Stimulated activated CD8-positive, alpha-beta memory T cell treated with anti-CD3 and anti-CD28 coated beads, Interleukin-12 subunit alpha, Interleukin-12 subunit beta, amount 100 ng/mL, for 4 hours (primary cell): ENCODE data around the gene S100PBP.

Experiments
- DNase-seq: peaks from one replicate; pipeline ENCODE4 v3.0.0-alpha.2; 2020; ENCODE audit warnings: low read depth

The S100PBP gene

DNA sequence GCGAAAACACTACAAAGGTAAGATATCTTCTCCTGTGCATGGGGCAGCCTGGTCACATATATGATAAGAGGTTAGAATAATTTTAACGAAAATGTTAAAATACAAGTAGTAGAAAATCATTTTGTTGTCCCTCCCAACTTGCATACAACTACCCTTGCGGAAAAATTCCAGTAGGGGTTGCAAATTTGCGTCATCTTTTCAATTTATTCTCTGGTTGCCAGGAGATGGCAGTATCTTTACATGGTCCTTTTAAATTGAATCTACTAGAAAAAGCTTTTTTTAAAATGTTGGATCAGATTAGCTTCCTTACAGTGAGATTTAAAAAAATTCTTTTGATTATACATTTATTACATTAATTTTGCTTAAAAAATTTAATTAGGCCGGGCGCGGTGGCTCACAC is 10.9 kb downstream of the S100PBP start:
- DNase-seq: no peak

DNA sequence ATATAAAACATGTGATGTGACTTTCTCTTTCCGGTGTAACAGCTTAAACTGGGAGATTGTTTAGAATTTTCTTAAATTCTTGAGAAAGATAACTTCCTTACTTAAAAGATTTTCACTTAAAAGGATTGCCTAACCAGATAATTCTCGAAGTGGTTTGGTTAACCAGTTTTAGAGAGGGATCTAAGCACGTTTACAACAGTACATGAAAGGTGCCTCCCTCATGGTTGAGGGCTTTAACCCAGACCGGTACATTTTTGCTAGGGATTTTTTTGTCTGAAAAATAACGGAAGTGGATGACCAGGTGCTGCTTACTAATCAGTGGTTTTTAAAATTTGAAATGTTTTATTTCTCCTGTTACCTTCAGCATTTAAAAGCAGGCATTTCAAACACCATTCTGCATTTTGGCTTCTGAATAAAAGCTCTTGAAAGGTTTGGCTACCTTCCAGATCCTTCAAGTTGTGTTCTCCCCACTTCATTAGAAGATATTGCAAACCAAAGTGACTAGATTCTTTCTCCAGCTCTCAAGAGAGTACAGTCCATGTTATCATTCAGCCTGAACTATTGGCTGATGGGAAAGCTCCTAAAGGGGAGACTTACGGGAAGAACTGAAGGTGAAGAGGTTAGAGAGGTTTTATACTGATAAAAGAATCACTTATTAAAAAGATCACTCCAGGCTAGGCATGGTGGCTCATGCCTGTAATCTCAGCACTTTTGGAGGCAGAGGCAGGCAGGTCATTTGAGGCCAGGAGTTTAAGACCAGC is 12.8 kb downstream of the S100PBP start:
- no peak for DNase-seq

DNA sequence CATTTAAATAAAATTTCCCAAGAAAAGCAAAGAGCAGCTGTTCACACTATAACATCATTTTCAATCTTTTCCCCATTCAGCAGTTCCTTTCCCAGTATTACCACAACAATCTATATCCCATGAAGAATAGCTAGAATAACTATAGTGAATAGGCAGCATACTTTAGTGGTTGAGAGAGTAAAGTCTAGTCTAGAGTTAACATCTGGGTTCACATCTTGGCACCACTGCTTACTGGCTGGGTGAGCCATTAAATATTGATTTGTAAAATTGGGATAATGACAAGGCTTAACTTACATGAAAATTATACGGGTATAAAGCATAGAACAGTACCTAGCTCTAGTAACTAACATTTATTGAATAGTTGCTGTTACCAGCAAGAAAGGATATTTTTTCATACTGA is 14.4 kb downstream of the S100PBP start:
- DNase-seq: no peak

DNA sequence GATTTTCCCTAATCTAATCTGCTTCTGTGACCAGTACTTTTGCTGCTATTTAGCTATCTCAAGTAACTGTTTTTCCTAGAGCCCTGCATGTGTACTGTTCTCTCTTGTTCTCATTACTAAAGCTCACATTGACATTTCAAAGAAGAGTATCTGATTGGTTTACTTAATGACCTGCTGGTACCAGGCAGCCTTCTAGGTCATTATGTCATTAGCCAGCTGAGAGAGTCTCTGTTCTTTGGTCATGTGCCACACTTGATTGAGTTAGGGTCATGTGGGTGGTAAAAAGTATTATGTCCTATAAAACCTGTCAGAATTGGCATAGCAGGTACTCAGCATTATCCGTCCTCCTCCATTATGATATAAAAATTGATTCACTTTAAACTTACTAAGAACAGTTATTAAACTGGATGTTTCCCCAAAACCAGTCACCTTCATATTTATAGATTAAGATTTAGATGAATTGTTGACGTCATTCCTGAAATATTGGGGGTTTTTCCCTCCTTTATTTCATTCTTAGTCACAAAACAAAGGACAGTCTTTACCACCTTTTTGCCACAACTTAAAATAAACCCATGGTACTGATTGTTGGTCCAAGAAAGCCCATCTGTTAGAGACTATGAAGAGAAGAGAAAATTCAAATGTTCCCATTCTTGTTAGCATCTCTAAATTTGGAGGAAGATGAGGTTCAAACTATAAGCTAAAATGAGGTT is 31.1 kb downstream of the S100PBP start:
- no peak for DNase-seq

DNA sequence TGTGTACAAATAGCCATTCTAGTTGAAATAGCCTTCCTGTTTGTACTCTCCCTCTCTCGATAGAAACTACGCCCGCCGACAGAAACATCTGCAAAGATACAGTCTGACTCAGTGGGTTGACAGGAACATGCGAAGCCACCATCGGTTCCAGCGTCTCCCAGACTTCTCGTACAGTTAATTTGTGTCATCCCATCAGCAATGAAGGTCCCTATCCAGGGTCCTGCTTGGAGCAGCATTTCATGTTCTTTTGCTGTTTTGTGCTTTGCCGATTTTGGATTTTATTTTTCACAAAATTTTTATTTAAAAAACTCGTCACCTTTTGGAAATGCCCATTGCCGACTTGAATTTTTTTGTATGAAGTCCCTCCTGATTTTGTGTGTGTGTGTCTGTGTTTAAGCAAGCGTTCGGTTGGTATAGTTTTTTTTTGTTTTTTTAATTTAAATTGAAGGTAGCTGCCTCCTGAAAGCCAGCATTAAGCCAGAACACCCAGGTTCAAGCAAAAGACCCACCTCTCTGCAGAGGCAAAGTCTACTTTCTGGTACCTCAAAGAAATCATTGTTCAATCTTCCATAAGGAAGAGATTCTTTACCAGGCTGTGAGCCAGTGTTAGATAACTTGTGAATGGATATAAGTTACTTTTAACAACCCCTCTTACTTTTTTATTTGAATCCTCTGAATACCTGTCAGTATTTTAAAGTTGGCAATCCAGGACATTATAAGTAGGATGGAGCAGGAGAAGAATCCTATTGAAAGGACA is 38.6 kb downstream of the S100PBP start:
- no peak for DNase-seq

DNA sequence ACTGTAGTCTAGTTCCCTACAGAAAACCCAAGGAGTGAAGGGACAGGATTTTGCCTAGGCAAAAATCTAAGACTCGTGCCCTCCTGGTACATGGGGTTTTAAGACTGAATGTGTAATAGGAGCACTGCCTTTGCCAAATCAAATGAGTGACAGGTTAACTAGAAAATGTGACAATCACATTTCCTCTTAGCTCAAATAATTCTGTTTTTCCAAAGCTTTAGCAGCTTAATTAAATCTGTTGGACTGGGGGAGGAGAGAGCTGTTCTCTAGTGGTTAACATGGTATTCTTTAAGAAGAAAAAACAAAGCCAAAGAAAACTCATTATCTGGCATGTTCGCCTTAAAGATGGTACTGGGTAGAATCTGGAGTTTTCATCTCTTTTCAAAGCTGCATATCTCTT is 40.7 kb downstream of the S100PBP start:
- DNase-seq: no peak

DNA sequence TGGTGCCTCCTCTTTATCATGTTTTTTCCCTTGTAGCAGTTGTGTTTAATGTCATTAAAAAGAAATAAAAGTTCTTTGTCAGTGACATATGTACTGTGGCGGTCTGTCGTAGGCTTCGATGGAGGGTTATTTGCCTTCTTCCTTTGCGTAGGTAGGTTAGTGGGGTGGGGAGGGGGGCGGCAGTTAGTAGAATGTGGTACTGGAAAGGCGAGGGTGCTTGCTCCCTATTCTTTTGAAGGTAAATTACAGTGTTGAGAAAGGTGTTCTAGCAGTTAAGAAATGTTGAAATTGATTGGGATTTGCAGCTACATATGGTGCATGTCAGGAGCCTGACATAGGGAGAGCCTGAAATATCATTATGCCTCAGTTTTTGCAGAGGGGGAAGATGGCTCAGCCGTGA is 41.3 kb downstream of the S100PBP start:
- DNase-seq: no peak

DNA sequence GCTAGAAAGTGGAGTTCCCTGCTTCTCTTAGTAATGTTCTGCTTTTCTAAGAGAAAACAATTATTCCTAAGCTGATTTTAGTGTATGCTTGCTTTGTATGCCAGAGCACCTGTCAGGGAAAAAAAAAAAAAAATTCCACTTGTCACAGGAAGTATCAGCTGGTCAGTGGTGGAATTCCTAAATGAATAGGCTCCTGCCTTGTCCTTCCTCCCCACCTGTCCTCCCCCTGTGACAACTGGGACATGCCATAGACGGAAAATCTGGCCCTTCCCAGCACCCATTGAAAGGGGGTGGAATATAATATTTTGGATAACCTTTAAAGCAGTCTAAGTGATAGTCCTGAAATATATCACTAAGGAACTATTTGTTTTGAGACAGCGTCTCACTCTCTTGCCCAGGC is 42.5 kb downstream of the S100PBP start:
- DNase-seq: no peak

DNA sequence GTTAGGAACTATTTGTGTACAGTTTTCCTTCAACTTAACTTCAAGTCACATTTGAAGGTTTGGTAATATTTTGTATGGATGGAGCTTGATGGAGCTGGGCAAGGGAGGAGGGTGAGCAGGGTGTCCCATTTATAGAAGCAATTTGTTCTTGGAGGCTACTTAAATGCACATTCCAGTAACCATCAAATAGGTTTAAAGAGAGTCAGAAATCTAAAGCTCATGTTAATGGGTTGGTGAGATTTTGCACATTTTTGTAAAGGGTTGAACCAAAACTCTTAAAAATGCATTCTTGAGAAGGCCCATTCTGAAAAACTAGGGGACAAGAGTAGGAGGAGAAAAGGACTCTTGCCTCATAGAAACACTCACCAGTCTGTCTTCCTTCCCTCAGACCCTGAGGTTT is 43.1 kb downstream of the S100PBP start:
- DNase-seq: no peak

DNA sequence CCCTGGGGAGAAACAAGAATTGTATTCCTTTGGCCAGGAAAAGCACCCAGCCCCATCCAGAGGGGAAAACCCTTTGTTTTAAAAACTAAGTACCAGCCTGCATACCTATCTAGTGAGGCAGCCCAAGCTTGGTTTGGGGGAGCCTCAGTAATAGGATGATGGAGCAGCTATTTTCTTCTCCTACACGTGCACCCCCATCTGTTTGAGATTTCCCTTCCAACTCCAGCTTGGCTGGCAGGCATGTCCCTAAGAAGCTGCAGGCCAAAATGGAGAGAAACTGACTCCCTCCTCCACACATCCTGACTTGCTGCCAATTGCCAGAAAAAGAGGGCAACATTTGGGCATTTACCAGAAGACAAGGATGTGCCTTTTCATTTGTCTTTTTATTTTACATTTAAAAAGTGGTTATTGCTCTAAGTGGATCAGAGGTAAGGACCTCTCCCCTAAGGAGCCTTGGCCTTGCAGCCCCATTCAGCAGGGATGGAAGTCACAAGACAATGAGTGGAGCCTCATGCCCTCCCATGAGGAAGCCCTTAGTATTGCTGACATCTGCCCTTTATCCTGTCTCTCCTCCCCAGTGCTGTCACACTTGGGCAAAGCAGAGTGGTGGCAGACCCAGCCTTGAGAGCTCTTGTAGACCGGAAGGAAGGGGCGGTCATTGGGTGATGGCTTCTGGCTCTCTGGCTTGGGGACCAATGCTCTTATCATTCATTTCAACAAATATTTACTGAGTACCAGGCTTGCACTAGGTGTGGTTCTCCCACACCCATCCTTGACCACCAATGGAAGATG is 44.6 kb downstream of the S100PBP start:
- no peak for DNase-seq

DNA sequence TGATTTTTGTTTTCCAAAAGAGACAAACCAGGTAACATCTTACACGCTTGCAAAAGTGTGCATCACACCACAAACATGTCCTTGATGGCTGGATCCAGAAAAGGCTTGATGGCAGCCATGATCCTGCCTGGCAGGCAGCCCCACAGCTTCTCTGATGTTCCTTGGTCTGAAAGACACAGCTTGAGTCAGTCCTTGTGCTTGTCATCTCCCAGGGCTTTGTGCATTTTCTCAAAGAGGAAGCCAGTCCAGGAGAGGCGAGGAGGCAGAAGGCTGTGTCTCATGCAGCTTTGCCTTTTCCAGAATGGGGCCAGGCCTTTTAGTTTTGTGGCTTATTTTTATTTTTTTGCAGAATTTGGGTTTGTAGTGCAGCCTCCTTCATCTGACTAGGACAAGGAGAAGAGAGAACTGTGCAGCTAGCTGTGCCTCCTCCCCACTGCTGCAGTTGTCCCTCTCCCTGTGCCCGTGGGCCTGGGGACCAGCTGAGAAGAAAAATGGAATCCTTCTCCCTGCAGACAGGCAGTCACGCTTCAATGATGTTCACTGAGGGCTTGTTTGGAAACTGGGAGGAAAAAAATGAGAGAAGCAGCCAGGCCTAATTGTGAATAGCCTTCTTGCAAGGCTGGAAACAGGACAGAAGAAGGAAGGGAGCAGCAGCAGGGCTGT is 45.9 kb downstream of the S100PBP start:
- DNase-seq: no peak

DNA sequence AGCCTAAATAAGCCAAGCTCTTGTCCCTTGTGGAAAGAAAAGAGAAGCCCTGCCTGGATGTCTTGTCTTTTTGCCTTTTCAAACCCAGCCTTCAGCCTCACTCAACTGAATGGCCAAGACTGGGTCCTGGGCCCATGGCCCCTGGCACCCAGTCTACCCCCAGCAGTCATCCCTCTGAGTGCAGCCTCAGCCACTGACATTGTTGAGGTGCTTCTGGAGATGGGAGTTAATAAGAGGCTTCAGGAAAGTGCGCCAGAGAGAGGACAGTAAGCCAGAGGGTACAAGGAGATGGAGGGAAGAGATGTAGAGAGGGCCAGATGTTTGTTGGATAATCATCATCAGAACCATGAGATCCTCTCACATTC is 46.4 kb downstream of the S100PBP start:
- DNase-seq: no peak

DNA sequence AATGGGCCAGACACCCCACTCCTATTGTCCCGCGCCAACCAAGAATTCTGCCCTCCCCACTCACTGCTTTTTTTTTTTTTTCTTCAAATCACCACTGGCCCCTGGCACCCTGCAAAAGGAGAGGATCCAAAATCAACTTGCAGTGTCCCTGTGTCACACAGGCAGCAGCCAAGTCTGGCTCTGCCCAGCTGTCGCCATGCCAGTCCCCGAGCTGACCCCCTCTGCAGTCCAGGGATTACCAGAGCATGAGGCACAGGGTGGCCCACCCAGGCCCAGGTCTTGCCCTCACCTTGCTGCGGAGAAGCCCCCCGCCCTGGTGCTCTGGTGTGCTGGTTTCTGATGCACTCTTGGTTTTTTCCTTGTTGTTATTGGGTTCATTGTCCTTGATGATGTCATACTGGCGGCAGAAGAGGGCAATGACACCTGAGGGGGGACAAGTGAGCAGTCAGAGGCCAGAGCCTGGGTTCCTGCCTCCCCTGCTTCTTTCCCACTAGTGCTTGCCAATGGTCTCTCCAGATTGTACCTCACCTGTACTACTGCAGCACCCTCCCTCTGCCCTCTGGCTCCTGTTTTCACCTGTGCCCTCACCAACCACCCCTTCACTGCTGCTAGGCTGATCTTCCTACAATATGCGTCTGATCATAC is 47.0 kb downstream of the S100PBP start:
- DNase-seq: no peak

DNA sequence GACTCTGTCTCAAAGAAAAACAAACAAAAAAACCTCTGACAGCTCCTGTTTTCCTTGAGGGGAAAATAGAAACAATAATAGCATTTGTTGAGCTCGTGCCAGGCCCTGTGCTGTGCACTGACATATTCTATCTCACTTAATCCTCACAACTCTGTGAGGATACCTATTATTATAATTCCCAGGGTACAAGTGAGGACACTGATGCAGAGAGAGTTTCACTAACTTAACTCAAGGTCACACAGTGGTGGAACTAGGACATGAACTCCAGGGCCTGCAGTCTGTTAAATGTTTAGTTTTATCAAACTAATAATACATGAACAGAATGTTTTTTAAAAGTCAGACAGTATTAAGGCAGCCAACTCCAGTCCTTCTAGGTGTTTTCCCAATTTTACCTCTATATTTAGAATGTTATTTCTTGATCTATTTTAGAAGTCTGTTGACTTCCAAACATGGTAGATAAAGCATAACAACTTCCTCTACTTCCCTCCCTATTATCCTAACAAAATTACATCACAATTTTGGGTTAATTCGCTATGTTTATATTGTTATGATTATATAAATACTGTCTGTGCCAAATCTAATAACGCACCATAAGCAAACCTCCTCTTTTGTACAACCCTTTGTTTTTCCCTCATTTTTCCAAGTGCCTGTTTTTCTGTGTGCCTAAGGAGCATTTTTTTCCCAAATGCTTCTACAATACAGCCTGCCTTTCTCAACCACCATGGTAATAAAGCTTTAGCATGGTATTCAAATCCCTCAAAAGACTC is 48.4 kb downstream of the S100PBP start:
- DNase-seq: no peak

DNA sequence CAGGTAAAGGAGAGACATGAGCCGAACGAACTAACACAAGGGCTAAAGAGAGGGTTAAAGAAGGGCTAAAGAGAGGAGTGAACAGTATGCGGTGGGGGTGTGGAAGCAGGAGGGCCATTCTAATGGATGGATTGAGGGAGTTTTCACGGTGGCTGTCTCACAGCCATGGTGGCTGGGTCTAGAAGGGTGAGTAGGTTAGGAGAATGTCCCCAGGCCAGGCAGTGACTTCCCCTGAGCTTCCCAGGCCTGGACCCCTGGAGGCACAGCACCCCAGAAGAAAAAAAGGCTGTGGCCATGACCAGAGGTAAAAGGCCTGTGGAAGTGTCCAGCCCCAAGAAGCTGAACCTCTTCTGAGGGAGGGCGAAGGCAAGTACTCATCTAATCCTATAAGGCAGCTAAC is 49.7 kb downstream of the S100PBP start:
- DNase-seq: no peak

DNA sequence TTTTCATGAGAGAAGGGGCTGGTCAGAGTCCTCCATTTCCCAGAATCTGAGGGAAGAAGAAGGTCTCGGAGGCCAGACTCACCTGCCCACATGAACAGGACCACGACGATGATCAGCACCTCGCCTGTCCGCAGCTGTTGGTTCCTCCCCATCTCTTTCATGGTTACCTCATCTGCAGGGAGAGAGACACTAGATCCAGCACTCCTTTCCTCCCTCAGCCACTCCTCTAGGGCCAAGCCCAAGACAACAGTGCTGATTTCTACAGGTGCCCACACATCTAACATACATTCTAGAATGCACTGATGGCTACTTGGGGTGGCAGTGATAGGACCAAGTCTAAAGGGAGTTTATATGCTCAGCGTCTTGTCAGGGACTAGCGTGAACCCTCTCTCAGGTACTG is 50.2 kb downstream of the S100PBP start:
- no peak for DNase-seq

DNA sequence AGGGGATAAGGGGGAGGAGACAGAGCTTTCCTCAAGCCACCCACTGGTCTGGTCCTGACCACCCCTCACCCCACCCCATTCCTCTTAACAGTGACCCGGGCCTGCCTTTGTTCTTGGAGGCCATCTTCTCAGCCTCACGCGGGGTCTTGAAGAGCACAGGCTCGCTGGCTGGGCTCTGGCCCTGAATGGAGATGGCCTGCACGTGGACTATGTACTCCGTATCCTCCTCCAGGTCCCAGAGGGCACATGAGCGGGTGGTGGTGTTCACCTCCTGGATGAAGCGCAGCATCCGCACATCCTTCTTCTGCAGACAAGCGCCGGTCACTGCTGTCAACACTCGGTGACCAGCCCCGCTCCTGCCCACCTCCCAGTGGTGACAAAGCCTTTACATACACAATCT is 50.6 kb downstream of the S100PBP start:
- no peak for DNase-seq

DNA sequence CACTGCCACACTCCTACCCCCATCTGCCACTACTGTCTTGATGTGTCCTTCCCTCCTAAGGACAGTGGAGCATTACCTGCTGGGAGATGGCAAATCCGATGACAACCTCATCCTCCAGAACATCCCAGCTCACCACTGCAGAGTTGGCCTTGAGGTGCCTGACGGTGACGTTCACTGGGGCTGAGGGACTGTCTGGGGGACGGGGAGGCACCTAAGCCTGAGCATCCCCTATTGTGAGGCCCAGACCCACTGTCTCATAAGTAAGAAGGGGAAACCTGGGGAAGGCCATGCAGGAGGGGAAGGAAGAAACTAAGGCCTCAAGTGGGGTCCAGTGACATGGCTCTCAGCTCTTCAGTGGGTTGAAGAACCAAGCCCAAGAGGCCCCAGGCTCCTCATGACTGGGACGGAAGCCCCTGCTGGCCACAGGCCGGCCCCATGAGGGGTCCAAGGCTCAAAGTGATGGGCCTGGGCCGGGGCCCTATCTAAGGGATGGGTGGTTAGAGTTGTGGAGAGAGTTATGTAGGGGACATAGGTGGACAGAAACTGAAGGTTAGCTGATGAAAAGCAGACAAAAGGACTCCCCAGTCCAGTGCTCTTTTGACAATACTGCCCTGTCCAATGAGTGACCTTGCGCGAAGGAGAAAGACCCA is 51.5 kb downstream of the S100PBP start:
- no peak for DNase-seq

DNA sequence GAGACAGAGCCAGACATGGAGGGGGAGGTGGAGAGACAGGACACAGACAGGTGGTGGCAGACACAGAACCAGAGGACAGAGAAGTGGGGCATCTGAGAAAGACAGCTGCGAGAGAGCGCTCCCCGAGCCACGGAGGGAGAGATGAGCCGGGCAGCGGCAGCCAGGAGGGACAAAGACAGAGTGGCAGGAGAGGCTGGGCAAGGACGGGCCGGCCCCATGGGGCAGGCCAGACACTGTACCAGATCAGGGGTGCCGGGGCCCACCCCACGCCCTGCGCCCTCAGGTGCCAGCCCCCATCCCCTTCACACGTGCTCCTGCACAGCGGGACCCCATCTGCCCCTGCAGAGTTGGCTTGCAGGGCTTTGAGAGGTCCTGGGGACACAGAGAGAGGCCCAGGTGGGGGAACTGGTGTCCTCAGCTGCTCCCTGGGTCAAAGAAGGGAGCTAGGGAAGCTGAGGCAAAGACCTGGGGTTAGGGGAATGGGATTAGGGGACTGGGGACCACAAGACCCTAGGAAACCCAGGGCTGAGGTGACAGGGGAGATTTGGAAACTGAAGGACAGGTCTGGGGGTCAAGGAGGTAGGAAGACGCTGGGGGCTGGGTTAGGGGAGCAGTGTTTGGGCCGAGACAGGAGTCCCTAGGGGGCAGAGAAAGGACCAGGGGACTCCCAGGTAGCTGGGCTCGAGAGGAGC is 52.6 kb downstream of the S100PBP start:
- no peak for DNase-seq
